Measurements from ENCODE around the gene DNM3.

DNA sequence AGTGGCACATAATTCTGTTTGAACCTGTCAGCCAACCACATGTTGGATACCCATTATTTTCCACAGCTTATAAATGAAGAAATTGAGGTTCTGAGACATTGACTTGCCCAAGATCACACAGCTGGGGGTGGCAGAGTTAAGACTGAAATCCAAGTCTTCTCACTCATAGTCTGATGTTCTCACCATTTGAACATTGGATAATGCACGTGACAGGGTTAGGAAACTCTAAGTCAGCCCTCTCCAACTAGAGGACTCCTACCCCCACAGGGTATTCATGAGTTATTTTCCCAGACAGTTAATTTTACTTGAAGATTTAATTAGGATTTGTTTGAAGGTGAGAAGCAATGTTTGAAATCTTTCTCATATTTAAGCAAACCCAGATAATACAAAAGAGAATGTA is 541.1 kb downstream of the DNM3 start:
- no peak for TF ChIP-seq EZH2 (IDR thresholded peaks at IDR 0.05; ENCODE audit: borderline replicate concordance, insufficient read depth, low read depth, low read length, poor library complexity, severe bottlenecking)
- TF ChIP-seq, protein P1, sequence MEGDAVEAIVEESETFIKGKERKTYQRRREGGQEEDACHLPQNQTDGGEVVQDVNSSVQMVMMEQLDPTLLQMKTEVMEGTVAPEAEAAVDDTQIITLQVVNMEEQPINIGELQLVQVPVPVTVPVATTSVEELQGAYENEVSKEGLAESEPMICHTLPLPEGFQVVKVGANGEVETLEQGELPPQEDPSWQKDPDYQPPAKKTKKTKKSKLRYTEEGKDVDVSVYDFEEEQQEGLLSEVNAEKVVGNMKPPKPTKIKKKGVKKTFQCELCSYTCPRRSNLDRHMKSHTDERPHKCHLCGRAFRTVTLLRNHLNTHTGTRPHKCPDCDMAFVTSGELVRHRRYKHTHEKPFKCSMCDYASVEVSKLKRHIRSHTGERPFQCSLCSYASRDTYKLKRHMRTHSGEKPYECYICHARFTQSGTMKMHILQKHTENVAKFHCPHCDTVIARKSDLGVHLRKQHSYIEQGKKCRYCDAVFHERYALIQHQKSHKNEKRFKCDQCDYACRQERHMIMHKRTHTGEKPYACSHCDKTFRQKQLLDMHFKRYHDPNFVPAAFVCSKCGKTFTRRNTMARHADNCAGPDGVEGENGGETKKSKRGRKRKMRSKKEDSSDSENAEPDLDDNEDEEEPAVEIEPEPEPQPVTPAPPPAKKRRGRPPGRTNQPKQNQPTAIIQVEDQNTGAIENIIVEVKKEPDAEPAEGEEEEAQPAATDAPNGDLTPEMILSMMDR (IDR thresholded peaks at IDR 0.05), result no peak
